IMR-90 (cell line): Measurements from ENCODE around the gene VSX2. TPM values are rescaled to one million over a fixed set of nuclear protein-coding genes. Genes with fewer than 3 reads are reported as not detected.

Experiments used
- ATAC-seq: fragments of 200-7000 bp; cut with Tn5 transposase; 2 replicates; pipeline ENCODE4 v1.9.1; 2020; ENCODE audit warnings: low read depth, mild to moderate bottlenecking, moderate library complexity
- BruUV-seq: library from RNA; stranded (reverse); fragments of 400-500 nt; replicated peaks from 2 replicates; lab custom pipeline; 2021; lab: Mats Ljungman, UMichigan
- CTCF ChIA-PET: fragments of 300-600 bp; formaldehyde crosslinking; extraction: SDS; loops from one replicate; lab custom pipeline; 2021; ENCODE audit warnings: antibody characterized with exemption; lab: Yijun Ruan, JAX
- POLR2A ChIA-PET: fragments of 300-600 bp; sonication (Branson Sonifier 250); formaldehyde crosslinking; loops from one replicate; lab custom pipeline; 2022; ENCODE audit warnings: antibody characterized with exemption; ENCODE audit not compliant: unreplicated experiment; lab: Charles Lee
- DNase-seq: peaks from one replicate; pipeline ENCODE4 v3.0.0; 2013
- H2AFZ ChIP-seq: replicated peaks from 2 replicates; pipeline ENCODE3; 2013; ENCODE audit warnings: low read length, mild to moderate bottlenecking; ENCODE audit not compliant: poor library complexity
- H2AK5ac ChIP-seq: 2 replicates; pipeline ENCODE4 v1.6.1; 2013; ENCODE audit warnings: low read depth, low read length, inconsistent platforms
- H2AK9ac ChIP-seq: replicated peaks from 2 replicates; pipeline ENCODE3; 2013; ENCODE audit warnings: mild to moderate bottlenecking, low read depth, low read length, moderate library complexity; ENCODE audit not compliant: poor library complexity
- H2BK120ac ChIP-seq: 2 replicates; pipeline ENCODE4 v1.6.1; 2013; ENCODE audit warnings: low read depth, low read length, inconsistent platforms
- H2BK15ac ChIP-seq: 3 replicates; pipeline ENCODE4 v1.6.1; 2013; ENCODE audit warnings: low read depth, low read length, inconsistent platforms
- H2BK20ac ChIP-seq: 2 replicates; pipeline ENCODE4 v1.6.1; 2013; ENCODE audit warnings: low read depth, mild to moderate bottlenecking, inconsistent platforms, low read length, moderate library complexity
- H2BK5ac ChIP-seq: 2 replicates; pipeline ENCODE4 v1.6.1; 2013; ENCODE audit warnings: mild to moderate bottlenecking, low read depth, low read length, inconsistent platforms; ENCODE audit not compliant: poor library complexity, severe bottlenecking
- H3K14ac ChIP-seq: replicated peaks from 2 replicates; pipeline ENCODE4 v1.6.1; 2013; ENCODE audit warnings: low read depth, low read length, inconsistent platforms
- H3K18ac ChIP-seq: 2 replicates; pipeline ENCODE4 v1.6.1; 2013; ENCODE audit warnings: low read depth, low read length, control low read depth
- H3K23ac ChIP-seq: 2 replicates; pipeline ENCODE4 v1.6.1; 2013; ENCODE audit warnings: low read depth, low read length, inconsistent platforms
- H3K27ac ChIP-seq: 2 replicates; pipeline ENCODE4 v1.5.1; 2013; ENCODE audit warnings: mild to moderate bottlenecking, control low read depth, low read length; ENCODE audit not compliant: insufficient read depth
- H3K27me3 ChIP-seq: 2 replicates; pipeline ENCODE4 v1.6.1; 2013; ENCODE audit warnings: low read length; ENCODE audit not compliant: control insufficient read depth, insufficient read depth
- H3K36me3 ChIP-seq: 2 replicates; pipeline ENCODE4 v1.6.1; 2013; ENCODE audit warnings: low read length, mixed read lengths; ENCODE audit not compliant: control insufficient read depth, insufficient read depth
- H3K4ac ChIP-seq: 2 replicates; pipeline ENCODE4 v1.6.1; 2013; ENCODE audit warnings: low read depth, low read length, inconsistent platforms
- H3K4me1 ChIP-seq: 2 replicates; pipeline ENCODE4 v1.6.1; 2013; ENCODE audit warnings: low read length, mixed read lengths; ENCODE audit not compliant: control insufficient read depth, insufficient read depth
- H3K4me2 ChIP-seq: 2 replicates; pipeline ENCODE4 v1.6.1; 2013; ENCODE audit warnings: low read depth, mild to moderate bottlenecking, control low read depth, low read length, moderate library complexity
- H3K4me3 ChIP-seq: 2 replicates; pipeline ENCODE4 v1.5.1; 2013; ENCODE audit warnings: low read depth, mild to moderate bottlenecking, control low read depth, low read length, moderate library complexity; ENCODE audit not compliant: insufficient read depth
- H3K56ac ChIP-seq: 2 replicates; pipeline ENCODE4 v1.6.1; 2013; ENCODE audit warnings: low read length, inconsistent platforms; ENCODE audit not compliant: insufficient read depth; ENCODE audit errors: extremely low read depth
- H3K79me1 ChIP-seq, 2 experiments: 2 replicates each; pipeline ENCODE4 v1.6.1; 2013; ENCODE audit warnings: low read length in 2 of 2, inconsistent platforms in 1 of 2, low read depth in 1 of 2
- H3K9ac ChIP-seq: 2 replicates; pipeline ENCODE4 v1.6.1; 2013; ENCODE audit warnings: low read depth, low read length, control low read depth
- H3K9me1 ChIP-seq: 2 replicates; pipeline ENCODE4 v1.6.1; 2013; ENCODE audit warnings: low read length, inconsistent platforms; ENCODE audit not compliant: insufficient read depth
- H3K9me3 ChIP-seq: 2 replicates; pipeline ENCODE4 v1.6.1; 2013; ENCODE audit warnings: low read length; ENCODE audit not compliant: control insufficient read depth, insufficient read depth
- H4K20me1 ChIP-seq: 2 replicates; pipeline ENCODE4 v1.6.1; 2013; ENCODE audit warnings: low read length, inconsistent platforms; ENCODE audit not compliant: insufficient read depth
- H4K5ac ChIP-seq: 2 replicates; pipeline ENCODE4 v1.6.1; 2013; ENCODE audit warnings: mild to moderate bottlenecking, low read depth, low read length, control low read depth
- H4K8ac ChIP-seq, 2 experiments: 2 replicates each; pipeline ENCODE4 v1.6.1; 2013; ENCODE audit warnings: low read depth in 2 of 2, low read length in 2 of 2, control low read depth in 1 of 2, inconsistent platforms in 1 of 2
- H4K91ac ChIP-seq: 2 replicates; pipeline ENCODE4 v1.6.1; 2013; ENCODE audit warnings: low read depth, low read length, inconsistent platforms; ENCODE audit not compliant: insufficient read depth
- CHD1 ChIP-seq: IDR thresholded peaks from 2 replicates; pipeline ENCODE4 v1.6.1; 2012; ENCODE audit warnings: low read depth, low read length, improper control_type of control experiment
- CTCF ChIP-seq: conservative IDR thresholded peaks from 2 replicates; pipeline ENCODE4 v1.5.1; 2012; ENCODE audit warnings: mild to moderate bottlenecking, low read depth, low read length, improper control_type of control experiment
- MAFK ChIP-seq: IDR thresholded peaks from 2 replicates; pipeline ENCODE4 v1.6.1; 2012; ENCODE audit warnings: low read depth, low read length, improper control_type of control experiment
- MAZ ChIP-seq: IDR thresholded peaks from 2 replicates; pipeline ENCODE4 v1.6.1; 2012; ENCODE audit warnings: low read depth, mild to moderate bottlenecking, low read length, improper control_type of control experiment, moderate library complexity, borderline replicate concordance
- WGBS, 2 experiments: methylation state at CpG; one replicate each; pipeline versions ENCODE4 v1.1.5 to v1.1.7; 2013; ENCODE audit warnings: missing lambda C conversion rate in 2 of 2; ENCODE audit not compliant: insufficient read length in 1 of 2; ENCODE audit errors: extremely low coverage in 2 of 2; 5-methylcytosine and 5-hydroxymethylcytosine counted together
- dilution Hi-C: fragments of 300-500 bp; cut with HindIII; formaldehyde crosslinking; loops from one replicate; pipeline ENCODE4 v1.14.3; 2018; ENCODE audit warnings: low sequenced_read_pairs; ENCODE audit not compliant: unreplicated experiment
- in situ Hi-C: fragments of 300-500 bp; cut with MboI; formaldehyde crosslinking; loops from 3 replicates; pipeline ENCODE4 v1.14.3; 2019; ENCODE audit warnings: low sequenced_read_pairs, inconsistent platforms, mixed read lengths
- intact Hi-C: fragments of 100-400 bp; cut with micrococcal nuclease; formaldehyde crosslinking; loops from 2 replicates; pipeline ENCODE4 v1.10.0; 2022
- polyA plus RNA-seq, 3 experiments: library from polyadenylated mRNA; depleted of rRNA; stranded (reverse); fragments of >200 nt; gene quantifications; 2 replicates each; pipeline ENCODE4 v1.2.3, GENCODE V29; 2012; ENCODE audit warnings: low replicate concordance in 1 of 3
- total RNA-seq: library from RNA; depleted of rRNA; stranded (reverse); fragments of >200 nt; gene quantifications from 2 replicates; pipeline ENCODE4 v1.2.3, GENCODE V29; 2012

Gene VSX2
- total and polyA plus RNA-seq, 2 of the 4 experiments (the other 2 are of a cell fraction) = not detected

GRCh38 chr14:74297986-74298385 lies 58.7 kb downstream of the VSX2 start:
- Histone ChIP-seq H3K27me3 (no peaks in the 10 kb centered on the region), H3K4me1 (peaks cover 3% of the 10 kb centered on the region), H2BK5ac (no peak overlapping the region), H3K9ac (no peak overlapping the region), H3K36me3 (peaks cover 34% of the 10 kb centered on the region), H3K23ac (no peak overlapping the region), H3K14ac (no peak overlapping the region), H3K9me3 (no peaks in the 10 kb centered on the region), H3K4ac (no peak overlapping the region), H2BK120ac (no peak overlapping the region), H3K18ac (no peak overlapping the region), H3K79me1 (peaks cover 13 to 70% of the 10 kb centered on the region in 2 experiments), H3K9me1 (0 out of 2 replicates have a peak, but pooled peaks cover 3% of the 10 kb centered on the region), H3K4me3 (no peak overlapping the region), H4K91ac (no peak overlapping the region), H3K27ac (no peak overlapping the region), H4K5ac (no peak overlapping the region), H3K56ac (no peak overlapping the region), H2BK15ac (no peak overlapping the region), H2AFZ (peak overlapping the region; percentile 33), H2AK9ac (no peak overlapping the region), H2AK5ac (no peak overlapping the region), H4K8ac (no peak overlapping the region), H3K4me2 (no peak overlapping the region), H2BK20ac (no peak overlapping the region), H4K20me1 (peaks cover 23% of the 10 kb centered on the region; the same call in 1 of the 2 replicates)
- WGBS, 2 experiments = 100% methylated on average over 1 of the region's 10 CpGs; no CpG with 5 or more reads in 1 of the 2 experiments
- ChIA-PET CTCF (interaction anchor here (0.7 kb wide), 1 partner anchor 410 kb away, joined by 3 read pairs; no protein-coding TSS in a partner anchor), POLR2A (no interaction called here)
- TF ChIP-seq MAFK (peak; percentile 45; the same call in 1 of the 2 replicates), CTCF (no peak), MAZ (no peak), CHD1 (no peak)
- no TSS peak for BruUV-seq
- no peak for DNase-seq
- intact Hi-C loops = no loop called here
- in situ Hi-C loops = no loop called here
- dilution Hi-C loops = no loop called here
- no peak for ATAC-seq
